22Rv1 (cell line): ENCODE results near the gene ATXN7L3B.

Source experiments
- ZFX ChIP-seq: fragments of 450-650 bp; IDR thresholded peaks from 2 replicates; pipeline ENCODE4 v1.6.1; 2017; ENCODE audit warnings: antibody characterized with exemption, borderline replicate concordance
- TF ChIP-seq, protein P1 (sequence below): fragments of 450-650 bp; IDR thresholded peaks from 2 replicates; pipeline ENCODE4 v1.5.1; 2017; ENCODE audit warnings: mild to moderate bottlenecking

- TF ChIP-seq, protein P1, sequence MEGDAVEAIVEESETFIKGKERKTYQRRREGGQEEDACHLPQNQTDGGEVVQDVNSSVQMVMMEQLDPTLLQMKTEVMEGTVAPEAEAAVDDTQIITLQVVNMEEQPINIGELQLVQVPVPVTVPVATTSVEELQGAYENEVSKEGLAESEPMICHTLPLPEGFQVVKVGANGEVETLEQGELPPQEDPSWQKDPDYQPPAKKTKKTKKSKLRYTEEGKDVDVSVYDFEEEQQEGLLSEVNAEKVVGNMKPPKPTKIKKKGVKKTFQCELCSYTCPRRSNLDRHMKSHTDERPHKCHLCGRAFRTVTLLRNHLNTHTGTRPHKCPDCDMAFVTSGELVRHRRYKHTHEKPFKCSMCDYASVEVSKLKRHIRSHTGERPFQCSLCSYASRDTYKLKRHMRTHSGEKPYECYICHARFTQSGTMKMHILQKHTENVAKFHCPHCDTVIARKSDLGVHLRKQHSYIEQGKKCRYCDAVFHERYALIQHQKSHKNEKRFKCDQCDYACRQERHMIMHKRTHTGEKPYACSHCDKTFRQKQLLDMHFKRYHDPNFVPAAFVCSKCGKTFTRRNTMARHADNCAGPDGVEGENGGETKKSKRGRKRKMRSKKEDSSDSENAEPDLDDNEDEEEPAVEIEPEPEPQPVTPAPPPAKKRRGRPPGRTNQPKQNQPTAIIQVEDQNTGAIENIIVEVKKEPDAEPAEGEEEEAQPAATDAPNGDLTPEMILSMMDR = no peak
- TF ChIP-seq ZFX = no peak
These were observed 46.3 kb upstream of the ATXN7L3B start for GRCh38 chr12:74491374-74491773.
